Panc1 (cell line): ENCODE results near the gene DENND11.

ENCODE experiments used
- SIN3A ChIP-seq: IDR thresholded peaks from 2 replicates; pipeline ENCODE4 v1.6.1; 2012; ENCODE audit warnings: low read depth, mild to moderate bottlenecking, low read length, moderate library complexity, borderline replicate concordance; ENCODE audit not compliant: insufficient read depth
- TF ChIP-seq, protein P1 (sequence below): fragments of 450-650 bp; IDR thresholded peaks from 2 replicates; pipeline ENCODE4 v1.5.1; 2017; ENCODE audit warnings: mild to moderate bottlenecking
- TF ChIP-seq, protein P2 (sequence below), 2 experiments: IDR thresholded peaks; 2 replicates each; pipeline ENCODE4 v1.6.1; 2011 to 2012; ENCODE audit warnings: low read depth in 2 of 2, control low read depth in 1 of 2, low read length in 1 of 2, mild to moderate bottlenecking in 1 of 2, moderate library complexity in 1 of 2; ENCODE audit not compliant: insufficient read depth in 1 of 2

DNA sequence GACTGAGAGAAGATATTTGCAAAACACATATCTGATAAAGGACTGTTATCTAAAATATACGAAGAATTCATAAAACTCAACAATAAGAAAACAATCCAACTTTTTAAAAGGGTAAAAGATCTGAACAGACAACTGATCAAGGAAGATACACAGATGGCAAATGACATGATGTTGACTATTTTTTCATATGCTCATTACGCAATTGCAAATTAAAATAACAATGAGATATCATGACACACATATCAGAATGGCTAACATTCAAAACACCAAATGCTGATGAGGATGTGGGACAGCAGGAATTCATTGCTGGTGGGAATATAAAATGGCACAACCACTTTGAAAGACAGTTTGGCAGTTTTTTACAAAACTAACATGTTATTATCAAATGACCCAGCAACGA lies 8.9 kb downstream of the DENND11 start:
- TF ChIP-seq, protein P1, sequence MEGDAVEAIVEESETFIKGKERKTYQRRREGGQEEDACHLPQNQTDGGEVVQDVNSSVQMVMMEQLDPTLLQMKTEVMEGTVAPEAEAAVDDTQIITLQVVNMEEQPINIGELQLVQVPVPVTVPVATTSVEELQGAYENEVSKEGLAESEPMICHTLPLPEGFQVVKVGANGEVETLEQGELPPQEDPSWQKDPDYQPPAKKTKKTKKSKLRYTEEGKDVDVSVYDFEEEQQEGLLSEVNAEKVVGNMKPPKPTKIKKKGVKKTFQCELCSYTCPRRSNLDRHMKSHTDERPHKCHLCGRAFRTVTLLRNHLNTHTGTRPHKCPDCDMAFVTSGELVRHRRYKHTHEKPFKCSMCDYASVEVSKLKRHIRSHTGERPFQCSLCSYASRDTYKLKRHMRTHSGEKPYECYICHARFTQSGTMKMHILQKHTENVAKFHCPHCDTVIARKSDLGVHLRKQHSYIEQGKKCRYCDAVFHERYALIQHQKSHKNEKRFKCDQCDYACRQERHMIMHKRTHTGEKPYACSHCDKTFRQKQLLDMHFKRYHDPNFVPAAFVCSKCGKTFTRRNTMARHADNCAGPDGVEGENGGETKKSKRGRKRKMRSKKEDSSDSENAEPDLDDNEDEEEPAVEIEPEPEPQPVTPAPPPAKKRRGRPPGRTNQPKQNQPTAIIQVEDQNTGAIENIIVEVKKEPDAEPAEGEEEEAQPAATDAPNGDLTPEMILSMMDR = no peak
- no peak for TF ChIP-seq SIN3A
- TF ChIP-seq, protein P2, sequence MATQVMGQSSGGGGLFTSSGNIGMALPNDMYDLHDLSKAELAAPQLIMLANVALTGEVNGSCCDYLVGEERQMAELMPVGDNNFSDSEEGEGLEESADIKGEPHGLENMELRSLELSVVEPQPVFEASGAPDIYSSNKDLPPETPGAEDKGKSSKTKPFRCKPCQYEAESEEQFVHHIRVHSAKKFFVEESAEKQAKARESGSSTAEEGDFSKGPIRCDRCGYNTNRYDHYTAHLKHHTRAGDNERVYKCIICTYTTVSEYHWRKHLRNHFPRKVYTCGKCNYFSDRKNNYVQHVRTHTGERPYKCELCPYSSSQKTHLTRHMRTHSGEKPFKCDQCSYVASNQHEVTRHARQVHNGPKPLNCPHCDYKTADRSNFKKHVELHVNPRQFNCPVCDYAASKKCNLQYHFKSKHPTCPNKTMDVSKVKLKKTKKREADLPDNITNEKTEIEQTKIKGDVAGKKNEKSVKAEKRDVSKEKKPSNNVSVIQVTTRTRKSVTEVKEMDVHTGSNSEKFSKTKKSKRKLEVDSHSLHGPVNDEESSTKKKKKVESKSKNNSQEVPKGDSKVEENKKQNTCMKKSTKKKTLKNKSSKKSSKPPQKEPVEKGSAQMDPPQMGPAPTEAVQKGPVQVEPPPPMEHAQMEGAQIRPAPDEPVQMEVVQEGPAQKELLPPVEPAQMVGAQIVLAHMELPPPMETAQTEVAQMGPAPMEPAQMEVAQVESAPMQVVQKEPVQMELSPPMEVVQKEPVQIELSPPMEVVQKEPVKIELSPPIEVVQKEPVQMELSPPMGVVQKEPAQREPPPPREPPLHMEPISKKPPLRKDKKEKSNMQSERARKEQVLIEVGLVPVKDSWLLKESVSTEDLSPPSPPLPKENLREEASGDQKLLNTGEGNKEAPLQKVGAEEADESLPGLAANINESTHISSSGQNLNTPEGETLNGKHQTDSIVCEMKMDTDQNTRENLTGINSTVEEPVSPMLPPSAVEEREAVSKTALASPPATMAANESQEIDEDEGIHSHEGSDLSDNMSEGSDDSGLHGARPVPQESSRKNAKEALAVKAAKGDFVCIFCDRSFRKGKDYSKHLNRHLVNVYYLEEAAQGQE (IDR thresholded peaks at IDR 0.05; ENCODE audit: insufficient read depth in 1 of 2, low read depth in 2 of 2, low read length in 1 of 2) = no peak
